Measurements from ENCODE around the gene ARSH.
"Not testable (repeated sequence)": the region's sequence is repeated elsewhere in the genome, so short reads cannot be mapped to it uniquely, and the experiment has no call there.

The ARSH gene

DNA sequence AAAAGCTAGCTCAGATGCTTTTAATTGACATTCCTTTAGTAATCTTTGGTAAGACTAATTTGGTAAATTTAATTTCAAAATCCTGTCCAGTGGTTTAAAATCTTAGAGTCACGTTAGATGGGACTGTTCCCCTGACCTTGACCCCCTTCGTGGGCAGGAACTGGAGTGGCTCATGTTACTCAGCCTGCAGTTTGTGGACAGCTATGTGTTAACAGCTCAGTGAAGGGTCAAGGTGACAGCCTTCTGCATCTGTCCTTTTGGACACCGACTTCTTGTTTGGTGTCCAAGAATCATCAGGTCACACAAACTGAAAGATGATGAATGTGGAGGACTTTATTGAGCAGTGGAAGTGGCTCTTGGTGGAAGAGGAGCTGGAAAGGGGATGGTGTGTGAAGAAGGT, 37.9 kb downstream of the ARSH start:
- DNase-seq (ENCODE audit: low read depth) = no peak

DNA sequence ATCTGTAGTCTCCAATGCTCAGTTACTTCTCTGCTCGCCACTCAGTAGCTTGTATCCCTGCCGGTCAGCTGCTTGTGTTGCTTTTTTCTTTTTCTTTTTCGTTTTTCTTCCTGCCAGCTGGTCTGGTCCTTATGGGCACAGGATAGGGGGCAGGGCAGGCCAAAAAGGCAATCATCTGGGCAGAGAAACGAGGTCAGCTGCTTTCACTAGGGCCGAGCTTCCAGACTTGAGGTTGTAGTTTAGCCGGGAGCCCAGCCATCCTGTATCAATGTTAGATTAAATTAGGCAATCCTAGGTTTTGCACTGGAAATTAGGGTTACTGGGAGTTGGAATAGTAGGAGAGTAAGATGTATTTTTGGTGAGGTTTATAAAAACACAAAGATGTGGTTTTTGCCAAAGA, 38.3 kb downstream of the ARSH start:
- DNase-seq (ENCODE audit: low read depth) = no peak

DNA sequence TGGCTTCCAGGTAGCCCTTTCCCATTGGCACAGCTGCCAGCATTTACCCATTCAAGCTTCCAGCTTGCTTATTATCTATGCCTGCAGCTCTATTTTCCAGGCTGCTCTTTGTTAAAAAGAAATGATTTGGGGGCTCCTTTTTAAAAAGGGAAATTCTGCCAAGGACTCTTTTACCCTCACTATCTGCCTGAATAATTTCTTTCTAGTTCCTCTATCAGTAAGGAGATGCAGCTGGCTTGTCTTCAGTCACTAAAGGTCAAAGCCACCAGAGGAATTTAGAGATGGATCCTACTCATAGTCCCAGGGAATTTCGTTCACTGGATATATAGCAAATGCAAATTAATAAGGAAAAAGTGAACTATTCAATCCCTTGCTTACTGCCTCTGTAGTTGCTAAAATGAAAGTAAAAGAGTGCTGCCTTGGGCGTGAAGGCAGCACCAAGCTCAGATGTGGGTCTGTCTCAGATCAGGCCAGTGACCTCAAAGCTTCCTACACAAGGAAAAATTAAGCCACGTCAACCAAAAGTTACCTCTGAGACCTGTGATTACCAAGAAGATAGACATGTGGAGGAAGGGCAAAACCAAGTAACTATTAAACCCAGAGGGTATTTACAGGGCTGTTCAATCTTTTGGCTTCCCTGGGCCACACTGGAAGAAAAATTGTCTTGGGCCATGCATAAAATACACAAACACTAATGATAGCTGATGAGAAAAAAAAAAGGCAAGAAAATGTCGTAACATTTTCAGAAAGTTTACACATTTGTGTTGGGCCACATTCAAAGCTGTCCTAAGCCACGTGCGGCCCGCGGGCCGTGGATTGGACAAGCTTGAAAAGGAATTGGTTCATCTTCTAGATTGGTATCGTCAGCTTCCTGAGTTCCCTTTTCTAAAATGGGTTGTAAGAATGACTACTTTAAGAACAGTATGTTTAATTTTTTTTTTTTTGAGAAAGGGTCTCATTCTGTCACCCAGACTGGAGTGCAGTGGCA, 40.2 kb downstream of the ARSH start:
- DNase-seq (ENCODE audit: low read depth) = no peak

DNA sequence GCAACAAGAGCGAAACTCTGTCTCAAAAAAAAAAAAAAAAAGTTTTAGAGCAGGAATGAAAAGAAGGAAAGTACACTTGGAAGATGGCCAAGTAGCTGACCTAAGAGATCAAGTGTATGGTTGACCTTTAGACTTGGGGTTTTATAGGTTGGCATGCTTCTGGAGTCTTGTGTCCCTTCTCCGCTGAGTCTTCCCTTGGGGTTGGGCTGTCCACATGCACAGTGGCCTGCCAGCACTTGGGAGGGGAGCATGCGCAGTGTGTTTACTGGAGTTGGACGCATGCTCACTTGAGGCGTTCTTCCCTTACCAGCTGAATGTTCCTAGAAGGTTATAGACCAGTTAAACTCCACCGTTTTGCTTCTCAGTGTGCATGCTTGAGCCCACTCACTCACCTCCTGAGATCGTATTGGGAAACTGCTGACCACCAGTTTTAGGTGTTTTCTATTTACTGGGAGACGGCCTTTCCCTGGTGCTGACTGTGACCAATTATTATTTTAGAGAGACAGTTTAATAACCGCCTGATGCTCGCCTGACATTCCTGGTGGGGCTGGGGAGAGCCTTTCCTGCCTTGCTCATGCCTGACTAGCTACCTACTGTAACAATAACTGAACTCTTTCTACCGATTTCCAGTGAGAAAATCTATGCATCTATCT, 44.3 kb downstream of the ARSH start:
- DNase-seq (ENCODE audit: low read depth) = not testable (repeated sequence)

DNA sequence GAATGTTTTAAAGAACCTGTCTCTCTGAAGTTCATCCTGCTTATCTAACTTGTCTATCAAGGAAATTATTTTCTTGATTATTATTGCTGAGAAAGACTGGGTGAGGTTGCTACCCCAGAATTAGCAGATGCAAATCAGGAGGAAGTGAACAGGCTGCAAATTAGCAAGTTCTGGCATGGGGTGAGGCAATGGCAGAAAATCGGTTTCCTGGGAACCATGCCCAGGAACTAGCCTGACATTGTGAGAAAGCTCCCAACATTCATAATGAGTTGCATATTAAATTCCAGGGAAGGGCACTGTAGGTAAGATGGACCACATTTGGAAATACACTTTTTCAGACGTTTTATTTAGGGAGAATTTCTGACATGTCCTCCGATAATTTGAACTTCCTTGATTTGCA, 46.5 kb downstream of the ARSH start:
- DNase-seq (ENCODE audit: low read depth) = no peak

DNA sequence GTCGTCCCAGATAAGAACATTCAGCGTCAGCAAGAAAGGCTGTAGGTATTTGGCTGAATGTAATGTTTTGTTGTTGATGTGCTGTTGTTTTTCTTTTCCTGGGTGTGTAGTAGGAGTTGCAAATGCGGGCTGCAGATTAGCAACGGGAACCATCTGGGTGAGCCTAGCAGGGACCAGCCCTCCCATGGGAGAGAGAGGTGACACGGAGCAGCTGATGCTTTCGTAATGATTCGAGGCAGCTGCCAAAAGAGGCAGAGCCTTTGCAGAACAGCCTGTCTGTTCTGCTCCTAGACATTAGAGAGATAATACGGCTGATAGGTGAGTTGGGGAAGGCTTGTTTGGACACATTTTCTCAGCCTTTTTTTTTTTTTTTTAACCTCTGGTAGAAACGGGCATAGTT, 60.2 kb downstream of the ARSH start:
- DNase-seq (ENCODE audit: low read depth) = no peak

DNA sequence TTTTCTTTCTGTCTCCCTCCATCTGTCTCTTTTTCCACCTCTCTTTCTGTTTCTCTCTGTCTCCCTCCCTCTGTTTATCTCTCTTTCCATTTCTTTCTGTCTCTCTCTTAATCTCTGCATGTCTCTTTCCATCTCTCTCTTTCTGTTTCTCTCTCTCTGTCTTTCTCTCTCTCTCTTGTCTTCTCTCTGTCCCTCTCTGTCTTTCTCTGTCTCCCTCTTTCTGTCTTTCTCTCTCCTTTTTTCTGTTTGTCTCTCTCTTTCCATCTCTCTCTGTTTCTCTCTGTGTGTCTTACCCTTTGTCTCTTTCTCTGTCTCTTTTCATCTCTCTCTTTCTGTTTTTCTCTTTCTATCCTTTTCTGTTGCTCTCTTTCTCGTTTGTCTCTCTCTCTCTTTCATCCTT, 69.6 kb downstream of the ARSH start:
- DNase-seq (ENCODE audit: low read depth) = no peak

DNA sequence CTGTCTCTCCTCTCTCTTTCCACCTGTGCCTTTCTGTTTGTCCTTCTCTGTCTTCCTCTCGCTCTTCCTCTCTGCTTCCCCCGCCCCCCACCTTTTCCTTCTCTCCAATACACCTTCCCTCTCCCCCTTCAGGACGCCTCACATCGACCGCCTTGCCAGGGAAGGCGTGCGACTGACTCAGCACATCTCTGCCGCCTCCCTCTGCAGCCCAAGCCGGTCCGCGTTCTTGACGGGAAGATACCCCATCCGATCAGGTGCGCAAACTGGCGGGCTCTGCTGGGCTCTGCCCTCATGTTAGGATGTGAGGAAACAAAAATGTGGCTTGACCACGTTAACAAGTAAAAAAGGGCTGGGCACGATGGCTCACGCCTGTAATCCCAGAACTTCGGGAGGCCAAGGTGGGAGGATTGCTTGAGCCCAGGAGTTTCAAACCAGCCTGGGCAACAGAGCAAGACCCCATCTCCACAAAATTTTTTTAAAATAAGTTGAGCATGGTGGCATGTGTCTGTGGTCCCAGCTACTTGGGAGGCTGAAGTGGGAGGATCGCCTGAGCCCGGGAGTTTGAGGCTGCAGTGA, 70.2 kb downstream of the ARSH start:
- no peak for DNase-seq (ENCODE audit: low read depth)
